GM21619 (cell line): ENCODE measurements around the gene DHRS7B.
"Not testable (repeated sequence)": the region's sequence is repeated elsewhere in the genome, so short reads cannot be mapped to it uniquely, and the experiment has no call there.

ENCODE experiments used
- ATAC-seq: cut with Tn5 transposase; IDR thresholded peaks from one replicate; pipeline ENCODE4 v1.9.1; 2021; ENCODE audit not compliant: unreplicated experiment

DHRS7B gene

GRCh38 chr17:21202512-21202911, 75.7 kb downstream of the DHRS7B start:
- no peak for ATAC-seq

DNA sequence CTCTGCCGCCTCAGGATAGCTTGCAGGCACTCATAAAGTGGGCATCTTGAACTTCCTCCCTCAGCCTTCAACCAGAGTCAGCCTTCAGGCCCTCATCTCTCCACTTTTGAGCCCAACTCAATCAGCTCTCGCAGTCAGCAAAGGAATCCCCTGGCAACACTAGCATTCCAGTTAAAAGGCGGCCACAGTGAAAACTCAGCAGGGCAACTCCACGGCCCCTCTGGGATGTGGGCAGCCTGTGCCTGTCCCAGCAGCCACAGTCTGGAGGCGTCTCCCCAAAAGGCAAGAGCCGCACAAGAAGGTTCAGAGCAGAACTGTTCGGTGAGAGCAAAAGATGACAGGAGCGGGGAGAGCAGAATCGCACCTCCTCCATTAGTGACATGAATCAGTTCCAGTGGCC, 78.2 kb downstream of the DHRS7B start:
- ATAC-seq = no peak

DNA sequence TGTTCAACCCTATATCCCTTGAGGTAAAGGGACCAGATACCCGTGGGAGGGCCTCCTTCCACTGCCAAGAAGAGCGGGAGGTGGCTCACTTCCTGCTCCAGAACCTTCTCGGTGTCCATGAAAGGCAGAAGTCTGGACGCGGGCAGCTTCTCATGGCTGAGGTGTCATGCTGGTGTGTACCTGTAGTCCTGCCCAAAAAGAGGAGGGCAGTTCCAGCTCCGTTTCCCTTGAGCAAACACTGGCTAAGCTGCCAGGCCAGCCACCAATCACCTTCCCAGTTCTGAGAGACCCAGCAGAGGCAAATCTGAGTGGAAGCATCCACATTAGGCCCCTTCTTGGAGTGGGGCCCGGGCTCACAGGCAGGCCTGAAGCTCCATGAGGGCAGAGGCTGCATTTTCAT, 81.6 kb downstream of the DHRS7B start:
- no peak for ATAC-seq

DNA sequence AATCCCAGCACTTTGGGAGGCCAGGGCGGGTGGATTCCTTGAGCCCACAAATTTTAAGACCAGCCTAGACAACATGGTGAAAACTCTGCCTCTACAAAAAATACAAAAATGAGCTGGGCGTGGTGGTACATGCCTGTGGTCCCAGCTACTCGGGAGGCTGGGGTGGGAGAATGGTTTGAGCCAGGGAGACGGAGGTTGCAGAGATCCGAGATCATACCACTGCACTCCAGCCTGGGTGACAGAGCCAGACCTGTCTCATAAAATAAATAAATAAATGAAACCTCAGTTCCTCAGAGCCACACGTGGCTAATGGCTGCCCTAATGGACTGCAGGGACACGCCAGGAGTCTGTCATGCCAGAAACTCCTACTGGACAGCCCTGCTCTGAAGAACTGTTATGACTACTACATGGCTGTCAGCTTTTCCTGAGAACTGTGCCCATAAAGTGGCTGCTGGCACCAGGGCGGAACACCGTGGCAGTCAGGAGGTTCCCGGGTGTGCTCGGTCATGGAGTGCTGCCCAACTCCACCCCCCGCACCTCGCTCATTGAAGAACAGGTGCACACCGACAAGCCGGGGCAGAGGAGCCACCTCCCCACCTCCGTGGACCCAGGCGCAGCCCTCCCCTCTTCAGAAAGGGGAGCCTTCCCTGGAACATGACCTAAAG, 82.9 kb downstream of the DHRS7B start:
- no peak for ATAC-seq

- no peak for ATAC-seq
Measured at GRCh38 chr17:21210411-21211076, 83.8 kb downstream of the DHRS7B start.

- no peak for ATAC-seq
Measured at GRCh38 chr17:21211825-21212479, 85.2 kb downstream of the DHRS7B start.

DNA sequence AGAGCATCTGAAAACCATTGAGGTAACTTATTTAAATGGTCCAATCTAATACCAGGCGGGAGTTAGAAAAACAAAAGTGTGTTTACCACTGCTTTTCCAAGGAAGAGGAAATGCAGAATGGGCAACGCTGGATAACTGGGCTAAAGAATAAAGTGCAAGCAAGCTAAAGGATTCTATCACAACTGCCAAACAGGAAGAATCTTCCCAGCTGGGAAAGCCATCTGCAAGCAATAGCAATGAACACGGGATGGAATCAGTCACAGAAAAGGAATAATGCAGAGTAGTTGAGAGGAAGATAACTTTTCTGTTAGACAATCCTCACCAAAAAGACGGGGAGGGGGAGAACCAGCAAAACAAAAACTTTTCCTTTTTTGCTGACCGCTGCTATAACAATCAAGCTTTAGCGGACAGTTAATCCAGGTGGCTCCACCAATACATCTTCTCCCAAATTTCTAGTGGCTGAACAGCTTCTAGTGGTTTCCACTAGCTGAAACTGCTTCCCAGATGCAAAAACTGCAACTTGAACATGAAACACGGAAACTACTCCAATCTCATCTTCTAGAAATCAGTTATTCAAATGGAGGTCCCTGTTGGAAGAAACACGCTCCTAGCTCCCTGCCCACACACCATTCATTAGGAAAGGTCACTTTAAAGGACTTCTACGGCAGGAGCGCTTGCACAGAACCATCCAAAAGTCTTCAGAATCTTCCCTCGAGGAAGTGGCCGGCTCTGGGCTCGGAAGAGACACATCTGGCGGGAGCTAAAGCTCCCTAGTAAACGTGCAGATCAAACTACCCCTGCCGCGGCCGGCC, 86.3 kb downstream of the DHRS7B start:
- no peak for ATAC-seq

GRCh38 chr17:21213638-21214014, 86.9 kb downstream of the DHRS7B start:
- ATAC-seq = peak; percentile 22

DNA sequence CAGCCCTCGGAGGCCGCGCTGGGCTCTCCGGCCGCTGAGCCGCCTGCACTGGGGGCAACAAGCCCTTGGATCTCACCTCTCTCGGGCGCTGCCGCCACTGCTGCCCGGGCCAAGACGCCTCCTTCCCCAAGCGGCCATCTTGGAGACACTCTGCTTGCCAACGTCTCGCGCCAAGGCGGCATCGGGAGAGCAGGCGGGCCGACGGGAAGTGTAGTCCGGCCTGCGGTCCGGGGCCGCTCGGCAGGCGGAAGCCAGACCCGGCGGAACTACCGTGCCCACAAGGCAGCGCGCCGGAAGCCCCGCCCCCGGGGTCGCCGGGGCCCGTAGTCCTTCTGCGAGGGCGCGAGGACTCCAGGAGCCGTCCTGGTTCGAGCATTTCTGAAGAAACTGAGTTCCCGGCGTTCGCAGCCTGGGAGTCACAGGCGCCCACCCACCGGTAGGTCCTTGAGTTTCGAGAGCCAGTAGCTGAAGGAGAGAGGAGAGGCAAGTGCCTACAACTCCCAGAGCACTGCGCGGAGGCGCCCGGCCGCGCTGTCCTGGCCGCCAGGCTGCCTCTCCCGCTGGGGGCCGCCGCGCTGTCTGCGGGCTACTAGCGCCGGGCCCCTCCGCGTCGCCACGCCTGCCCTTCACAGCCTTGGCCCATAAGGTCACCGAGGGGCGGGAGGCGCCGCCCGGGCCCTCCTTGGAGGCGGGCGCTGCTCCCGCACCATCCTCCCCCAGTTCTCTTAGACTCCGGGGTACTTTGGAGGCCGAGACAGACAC, 87.4 kb downstream of the DHRS7B start, which contains the start of gene TMEM11:
TMEM11 (minus strand) TSS at position 147 of the 762 bp plus-strand sequence; CDS start at position 138, 9 bp downstream.
- ATAC-seq = peak; percentile 83

- no peak for ATAC-seq
Measured at GRCh38 chr17:21214777-21215541, 88.2 kb downstream of the DHRS7B start.

GRCh38 chr17:21215935-21216334, 89.2 kb downstream of the DHRS7B start:
- ATAC-seq = no peak

DNA sequence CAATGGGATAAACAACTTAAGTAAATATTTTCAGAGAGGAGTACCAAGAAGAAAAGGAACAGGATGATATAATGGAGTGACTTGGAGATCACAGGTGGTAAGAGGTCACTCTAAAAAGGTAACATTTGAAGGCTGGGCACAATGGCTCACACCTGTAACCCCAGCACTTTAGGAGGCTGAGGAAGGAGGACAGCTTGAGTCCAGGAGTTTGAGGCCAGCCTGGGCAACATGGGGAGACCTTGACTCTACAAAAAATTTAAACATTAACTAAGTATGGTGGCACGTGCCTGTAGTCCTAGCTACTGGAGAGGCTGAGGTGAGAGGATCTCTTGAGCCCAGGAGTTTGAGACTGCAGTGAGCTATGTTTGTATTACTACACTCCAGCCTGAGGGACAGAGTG, 90.6 kb downstream of the DHRS7B start:
- no peak for ATAC-seq

GRCh38 chr17:21218101-21218500, 91.3 kb downstream of the DHRS7B start:
- no peak for ATAC-seq

DNA sequence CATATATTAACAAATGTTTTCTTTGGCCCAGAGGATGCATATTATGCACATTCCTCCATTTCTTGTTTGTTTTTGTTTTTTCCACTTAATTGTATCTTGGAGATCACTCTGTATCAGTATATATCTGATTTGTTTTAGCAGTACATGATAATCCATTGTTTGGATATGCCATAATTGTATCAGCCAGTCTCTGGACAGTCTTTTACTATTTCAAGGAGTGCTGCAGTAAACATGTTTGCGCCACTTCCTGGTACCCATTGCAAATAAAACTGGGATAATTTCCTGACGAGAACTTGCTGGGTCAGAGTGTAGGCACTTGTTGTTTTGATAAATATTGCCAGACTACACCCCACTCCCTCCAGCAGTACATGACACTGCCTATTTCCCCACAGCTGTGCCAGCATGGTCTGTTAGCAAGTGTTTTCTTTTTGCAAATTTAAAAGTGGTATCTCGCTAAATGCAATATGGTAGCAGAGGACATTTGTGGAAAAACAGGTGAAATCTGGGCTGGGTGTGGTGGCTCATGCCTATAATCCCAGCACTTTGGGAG, 92.1 kb downstream of the DHRS7B start:
- no peak for ATAC-seq

- ATAC-seq = no peak
Measured at GRCh38 chr17:21223086-21223485, 96.3 kb downstream of the DHRS7B start.

GRCh38 chr17:21227277-21227676, 100.5 kb downstream of the DHRS7B start:
- not testable (repeated sequence) for ATAC-seq

- ATAC-seq = no peak
Measured at GRCh38 chr17:21228111-21228510, 101.3 kb downstream of the DHRS7B start.

DNA sequence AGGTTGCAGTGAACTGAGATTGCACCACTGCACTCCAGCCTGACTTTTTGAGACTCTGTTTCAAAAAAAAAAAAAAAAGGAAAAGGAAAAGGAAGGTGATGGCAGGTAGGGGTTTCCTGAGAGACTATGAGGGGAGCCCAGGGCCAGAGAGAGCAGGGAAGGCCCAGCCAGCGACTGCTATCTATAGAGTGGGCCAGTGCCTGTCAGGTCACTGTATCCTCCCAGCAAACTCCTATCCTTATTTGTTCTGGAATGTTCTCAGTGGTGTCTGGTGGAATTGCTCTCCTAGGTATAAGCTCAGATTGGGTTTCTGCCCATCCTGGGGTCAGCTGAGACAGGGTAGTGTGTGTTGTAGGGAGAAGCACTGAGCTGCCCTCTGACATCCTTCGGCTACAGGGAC, 102.1 kb downstream of the DHRS7B start:
- no peak for ATAC-seq

DNA sequence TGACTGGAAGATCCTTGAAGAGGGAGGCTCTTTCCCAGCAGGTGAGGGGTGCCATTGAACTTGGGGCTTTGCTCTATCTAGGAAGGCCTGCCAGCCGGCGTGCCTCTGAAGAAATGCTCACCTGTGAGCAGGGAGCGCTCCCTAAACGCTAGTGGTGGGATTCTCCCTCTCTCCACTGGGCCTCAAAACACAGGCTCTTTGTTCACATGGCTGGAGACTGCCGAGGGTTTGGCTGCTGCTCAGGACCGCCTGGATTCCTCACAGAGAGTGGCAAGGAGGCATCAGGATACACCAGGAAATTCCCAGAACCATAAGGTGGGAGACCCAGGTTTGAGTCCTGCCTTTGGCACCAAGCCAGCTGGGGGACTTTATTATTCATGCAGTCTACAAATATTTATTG, 104.8 kb downstream of the DHRS7B start:
- no peak for ATAC-seq
